Activated naive CD4-positive, alpha-beta T cell treated with anti-CD3 and anti-CD28 coated beads, Interleukin-2, amount 50 U/mL, for 72 hours (primary cell): ENCODE data around the gene SGK1. TPM values are rescaled to one million over a fixed set of nuclear protein-coding genes. Genes with fewer than 3 reads are reported as not detected.
"Not testable (repeated sequence)": the region's sequence is repeated elsewhere in the genome, so short reads cannot be mapped to it uniquely, and the experiment has no call there.

Source experiments
- ATAC-seq, 2 donors: fragments of 150-1000 bp; cut with Tn5 transposase; 2 replicates each; pipeline ENCODE4 v1.10.0; 2021; ENCODE audit warnings: mild to moderate bottlenecking in 2 of 2, moderate library complexity in 2 of 2
- DNase-seq, 2 donors: peaks; one replicate each; pipeline ENCODE4 v3.0.0; 2021 to 2022; ENCODE audit warnings: low spot score in 2 of 2
- H3K27ac Mint-ChIP-seq, 2 donors: one replicate each; pipeline ENCODE4 v1.8.0; 2022; ENCODE audit warnings: mild to moderate bottlenecking in 2 of 2, mixed read lengths in 2 of 2
- H3K36me3 Mint-ChIP-seq, 2 donors: one replicate each; pipeline ENCODE4 v1.8.0; 2022; ENCODE audit warnings: mixed read lengths in 2 of 2
- H3K9me3 Mint-ChIP-seq, 2 donors: one replicate each; pipeline ENCODE4 v1.8.0; 2022; ENCODE audit warnings: mixed read lengths in 2 of 2
- total RNA-seq, 2 donors: library from RNA; stranded (reverse); gene quantifications; one replicate each; pipeline ENCODE4 v1.2.3, GENCODE V29; 2022

SGK1 gene
- total RNA-seq, 2 donors from 2014 or later: 42.8 to 48.0 TPM

GRCh38 chr6:134181251-134181650, 136.7 kb downstream of the SGK1 start:
- DNase-seq, H3K9me3 Mint-ChIP-seq, H3K36me3 Mint-ChIP-seq, ATAC-seq: not testable (repeated sequence)
- peak overlapping the region; percentile 50 for H3K27ac Mint-ChIP-seq

GRCh38 chr6:134180540-134180939, 137.4 kb downstream of the SGK1 start:
- ATAC-seq, H3K27ac Mint-ChIP-seq, DNase-seq, H3K9me3 Mint-ChIP-seq, H3K36me3 Mint-ChIP-seq: not testable (repeated sequence)

GRCh38 chr6:134178161-134179044, 139.5 kb downstream of the SGK1 start:
- ATAC-seq (peak; percentile 70 to 71), DNase-seq (peak; percentile 55 to 78)
- no peaks in the 10 kb centered on the region for H3K9me3 Mint-ChIP-seq
- peaks cover 11 to 19% of the 10 kb centered on the region in 2 donors for H3K36me3 Mint-ChIP-seq
- peak overlapping the region; percentile 78 to 83 for H3K27ac Mint-ChIP-seq

- peaks cover 17 to 26% of the 10 kb centered on the region in 2 donors for H3K36me3 Mint-ChIP-seq
- ATAC-seq: no peak
- no peaks in the 10 kb centered on the region for H3K9me3 Mint-ChIP-seq
- no peak for DNase-seq
- H3K27ac Mint-ChIP-seq: peak overlapping the region; percentile 72 to 83
Measured at GRCh38 chr6:134177753-134178160, 140.2 kb downstream of the SGK1 start.

- no peak for ATAC-seq
Measured at GRCh38 chr6:134177236-134177635, 140.7 kb downstream of the SGK1 start.

GRCh38 chr6:134176264-134176975, 141.5 kb downstream of the SGK1 start:
- peaks cover 29 to 37% of the 10 kb centered on the region in 2 donors for H3K36me3 Mint-ChIP-seq
- peak overlapping the region; percentile 91 to 97 for H3K27ac Mint-ChIP-seq
- H3K9me3 Mint-ChIP-seq: no peaks in the 10 kb centered on the region
- DNase-seq: no peak
- no peak for ATAC-seq

More at GRCh38 chr6:134177236-134177635, 140.7 kb downstream of the SGK1 start:
- H3K9me3 Mint-ChIP-seq: no peaks in the 10 kb centered on the region
- peaks cover 21 to 31% of the 10 kb centered on the region in 2 donors for H3K36me3 Mint-ChIP-seq
- H3K27ac Mint-ChIP-seq: peak overlapping the region in 1 of 2 donors; percentile 83
- no peak for DNase-seq

- ATAC-seq: peak; percentile 3 to 33
- Mint-ChIP-seq H3K9me3 (no peaks in the 10 kb centered on the region), H3K36me3 (peaks cover 36 to 44% of the 10 kb centered on the region in 2 donors), H3K27ac (peak overlapping the region; percentile 91 to 97)
- DNase-seq: no peak
Measured at GRCh38 chr6:134175532-134176263, 142.2 kb downstream of the SGK1 start.

GRCh38 chr6:134174672-134175531, 143.0 kb downstream of the SGK1 start:
- Mint-ChIP-seq H3K27ac (peak overlapping the region; percentile 91 to 98), H3K9me3 (no peaks in the 10 kb centered on the region), H3K36me3 (peaks cover 38 to 52% of the 10 kb centered on the region in 2 donors)
- DNase-seq (peak; percentile 93 to 96), ATAC-seq (peak; percentile 77 to 79)

GRCh38 chr6:134173936-134174671, 143.8 kb downstream of the SGK1 start:
- peak; percentile 72 to 91 for DNase-seq
- H3K27ac Mint-ChIP-seq: peak overlapping the region; percentile 91 to 98
- H3K9me3 Mint-ChIP-seq: no peaks in the 10 kb centered on the region
- peak in 1 of 2 donors; percentile 32 for ATAC-seq
- peaks cover 44 to 58% of the 10 kb centered on the region in 2 donors for H3K36me3 Mint-ChIP-seq

- no peak for ATAC-seq
- H3K27ac Mint-ChIP-seq: peak overlapping the region; percentile 68 to 91
- DNase-seq: no peak
- H3K9me3 Mint-ChIP-seq: no peaks in the 10 kb centered on the region
- H3K36me3 Mint-ChIP-seq: peaks cover 44 to 64% of the 10 kb centered on the region in 2 donors
Measured at GRCh38 chr6:134173366-134173725, 144.6 kb downstream of the SGK1 start.

GRCh38 chr6:134172706-134173365, 145.1 kb downstream of the SGK1 start:
- H3K9me3 Mint-ChIP-seq: no peaks in the 10 kb centered on the region
- peak overlapping the region; percentile 68 to 91 for H3K27ac Mint-ChIP-seq
- no peak for ATAC-seq
- peaks cover 44 to 69% of the 10 kb centered on the region in 2 donors for H3K36me3 Mint-ChIP-seq
- DNase-seq: no peak

- no peak for DNase-seq
- Mint-ChIP-seq H3K27ac (peak overlapping the region; percentile 82 to 91), H3K36me3 (peaks cover 44 to 72% of the 10 kb centered on the region in 2 donors)
Measured at GRCh38 chr6:134172020-134172705, 145.7 kb downstream of the SGK1 start.

GRCh38 chr6:134171517-134171916, 146.4 kb downstream of the SGK1 start:
- ATAC-seq (no peak), DNase-seq (no peak)
- Mint-ChIP-seq H3K36me3 (peaks cover 44 to 72% of the 10 kb centered on the region in 2 donors), H3K9me3 (no peaks in the 10 kb centered on the region), H3K27ac (no peak overlapping the region)

More at GRCh38 chr6:134172020-134172705, 145.7 kb downstream of the SGK1 start:
- ATAC-seq: no peak
- H3K9me3 Mint-ChIP-seq: no peaks in the 10 kb centered on the region

- ATAC-seq (no peak), DNase-seq (no peak)
- Mint-ChIP-seq H3K36me3 (peaks cover 44 to 70% of the 10 kb centered on the region in 2 donors), H3K27ac (peak overlapping the region in 1 of 2 donors; percentile 36), H3K9me3 (no peaks in the 10 kb centered on the region)
Measured at GRCh38 chr6:134170844-134171243, 147.1 kb downstream of the SGK1 start.
